CD4-positive, alpha-beta T cell treated with Interleukin-17A for 1 hour (primary cell): ENCODE data around the gene CLNS1A.
"Not testable (repeated sequence)": the region's sequence is repeated elsewhere in the genome, so short reads cannot be mapped to it uniquely, and the experiment has no call there.

ENCODE experiments used
- DNase-seq: peaks from one replicate; pipeline ENCODE4 v3.0.0-alpha.2; 2020

The CLNS1A gene, protein sequence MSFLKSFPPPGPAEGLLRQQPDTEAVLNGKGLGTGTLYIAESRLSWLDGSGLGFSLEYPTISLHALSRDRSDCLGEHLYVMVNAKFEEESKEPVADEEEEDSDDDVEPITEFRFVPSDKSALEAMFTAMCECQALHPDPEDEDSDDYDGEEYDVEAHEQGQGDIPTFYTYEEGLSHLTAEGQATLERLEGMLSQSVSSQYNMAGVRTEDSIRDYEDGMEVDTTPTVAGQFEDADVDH

DNA sequence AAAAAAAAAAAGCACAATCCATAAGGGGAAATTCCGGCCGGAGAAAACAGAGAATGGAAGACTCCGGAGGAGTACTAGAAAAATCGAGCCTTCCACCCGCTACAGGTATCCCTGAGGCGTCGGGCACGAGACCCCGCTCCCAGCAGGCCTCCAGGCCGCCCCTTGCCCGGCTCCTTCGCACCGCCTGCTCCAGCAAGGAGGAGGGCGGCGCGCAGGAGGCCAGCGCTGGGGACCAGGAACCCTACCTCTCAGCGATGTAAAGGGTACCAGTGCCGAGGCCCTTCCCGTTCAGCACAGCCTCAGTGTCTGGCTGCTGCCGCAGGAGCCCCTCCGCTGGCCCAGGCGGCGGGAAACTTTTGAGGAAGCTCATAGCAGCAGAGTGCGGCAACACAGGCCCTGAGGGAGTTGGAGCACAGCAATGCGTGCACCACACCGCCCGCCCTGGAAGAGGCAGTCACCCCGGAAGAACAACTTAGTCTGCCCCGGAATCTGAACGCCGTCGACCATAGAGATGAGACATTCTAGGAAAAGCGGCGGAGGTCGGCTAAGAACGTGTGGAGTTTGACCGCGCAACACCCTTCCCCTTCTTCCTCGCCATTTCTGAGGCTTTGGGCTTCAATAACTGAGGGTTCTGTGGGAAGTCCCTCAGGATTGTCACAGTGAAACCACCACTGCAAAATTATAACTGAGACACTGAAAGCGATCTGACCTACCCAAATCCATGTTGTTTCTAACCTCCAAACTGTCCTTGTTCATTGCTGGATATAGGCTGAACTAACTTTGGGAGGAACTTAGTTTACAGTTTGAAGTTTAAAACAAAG, at the start of gene CLNS1A:
CLNS1A (minus strand) TSS at position 450 of the 821 bp plus-strand sequence; CDS start at position 370, 80 bp downstream.
- peak; percentile 83 for DNase-seq

DNA sequence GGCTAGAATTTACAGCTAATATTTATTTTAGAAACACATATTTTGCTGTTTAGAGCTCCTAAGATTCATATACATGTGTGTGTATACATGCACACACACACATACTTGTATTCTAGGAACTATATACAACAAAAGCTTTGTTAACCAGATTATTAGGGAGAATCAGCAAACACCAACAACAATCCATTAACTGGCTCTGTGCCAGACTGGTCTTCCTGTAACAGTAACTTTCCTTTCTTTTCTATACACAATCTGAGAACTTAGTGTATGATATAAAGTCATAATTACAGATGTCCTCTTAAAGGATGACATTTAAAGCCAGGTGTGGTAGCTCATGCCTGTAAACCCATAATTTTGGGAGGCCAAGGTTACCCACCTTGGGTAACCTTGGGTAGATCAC, 49.5 kb upstream of the CLNS1A start:
- DNase-seq: no peak

DNA sequence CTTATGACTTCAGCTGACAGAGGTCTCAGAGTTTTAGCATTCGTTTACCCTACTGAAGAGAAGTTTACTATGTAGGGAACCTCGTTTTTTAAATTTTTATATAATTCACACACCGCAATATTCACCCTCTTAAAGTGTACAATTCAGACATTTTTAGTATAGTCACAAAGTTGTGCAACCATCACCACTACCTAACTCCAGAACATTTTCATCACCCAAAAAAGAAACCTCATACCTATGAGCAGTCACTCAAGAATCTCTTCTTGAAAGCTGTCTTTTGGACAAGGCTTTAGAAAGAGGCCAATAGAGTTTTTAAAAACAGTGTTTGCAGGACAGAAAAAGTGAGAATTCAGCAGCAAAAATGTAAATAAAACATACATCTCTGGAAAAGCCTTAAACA, 39.5 kb upstream of the CLNS1A start:
- DNase-seq: no peak

DNA sequence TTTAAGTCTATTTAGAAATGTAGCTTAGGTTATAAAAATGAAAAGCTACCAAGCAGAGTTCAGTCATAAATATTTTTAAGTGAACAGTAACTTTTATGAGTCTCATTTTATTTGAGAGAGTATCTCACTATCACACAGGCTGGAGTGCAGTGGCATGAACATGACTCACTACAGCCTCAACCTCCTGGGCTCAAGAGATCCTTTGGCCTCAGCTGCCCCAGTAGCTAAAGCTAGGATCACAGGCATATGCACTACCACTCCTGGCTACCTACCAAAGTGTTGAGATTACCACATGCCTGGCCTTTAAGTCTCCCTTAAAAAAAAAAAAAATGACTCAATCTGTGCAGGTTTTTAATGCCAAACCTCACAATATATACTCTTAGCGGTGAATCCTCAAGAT, 34.7 kb upstream of the CLNS1A start:
- no peak for DNase-seq

DNA sequence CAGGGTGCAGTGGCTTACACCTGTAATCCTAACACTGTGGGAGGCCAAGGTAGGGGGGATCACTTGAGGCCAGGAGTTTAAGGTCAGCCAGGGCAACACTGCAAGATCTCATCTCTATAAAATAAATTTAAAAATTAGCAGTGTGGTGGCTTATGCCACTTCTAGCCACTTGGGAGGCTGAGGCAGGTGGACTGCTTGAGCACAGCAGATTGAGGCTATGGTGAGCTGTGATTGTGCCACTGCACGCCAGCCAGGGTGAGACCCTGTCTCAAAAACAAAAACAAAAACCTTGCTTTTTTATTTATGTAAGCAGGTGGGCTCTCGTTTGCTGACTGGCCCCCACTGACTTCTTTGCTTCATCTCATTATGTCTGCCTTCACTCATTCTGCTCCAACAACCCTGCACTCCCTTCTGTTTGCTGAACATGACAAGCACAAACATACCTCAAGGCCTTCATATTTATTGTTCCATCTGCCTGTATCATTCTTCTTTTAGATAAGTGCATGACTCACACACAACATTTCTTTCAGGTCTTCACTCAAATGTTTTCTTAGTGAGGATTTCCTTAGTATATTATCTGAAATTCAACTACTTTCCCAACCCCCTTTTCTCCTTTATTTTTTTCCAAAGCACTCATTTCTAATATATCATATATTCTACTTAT, 32.4 kb upstream of the CLNS1A start:
- DNase-seq: no peak

DNA sequence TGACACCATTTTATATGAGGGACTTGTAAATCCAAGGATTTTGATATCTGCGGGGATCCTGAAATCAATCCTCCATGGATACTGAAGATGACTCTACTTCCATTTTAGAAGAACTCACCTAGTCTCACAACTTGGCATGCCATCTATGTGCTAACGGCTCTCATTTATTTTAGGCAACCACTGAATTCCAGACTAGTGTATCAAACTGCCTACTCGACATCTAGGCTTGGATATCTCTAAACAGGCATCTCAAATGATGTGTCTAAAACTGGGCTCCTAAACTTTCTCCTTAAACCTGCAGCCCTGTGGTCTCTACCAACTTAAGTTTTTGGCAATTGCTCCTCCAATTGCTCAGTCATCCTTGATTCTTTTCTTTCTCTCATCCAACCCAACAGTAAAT, 31.2 kb upstream of the CLNS1A start:
- DNase-seq: no peak

DNA sequence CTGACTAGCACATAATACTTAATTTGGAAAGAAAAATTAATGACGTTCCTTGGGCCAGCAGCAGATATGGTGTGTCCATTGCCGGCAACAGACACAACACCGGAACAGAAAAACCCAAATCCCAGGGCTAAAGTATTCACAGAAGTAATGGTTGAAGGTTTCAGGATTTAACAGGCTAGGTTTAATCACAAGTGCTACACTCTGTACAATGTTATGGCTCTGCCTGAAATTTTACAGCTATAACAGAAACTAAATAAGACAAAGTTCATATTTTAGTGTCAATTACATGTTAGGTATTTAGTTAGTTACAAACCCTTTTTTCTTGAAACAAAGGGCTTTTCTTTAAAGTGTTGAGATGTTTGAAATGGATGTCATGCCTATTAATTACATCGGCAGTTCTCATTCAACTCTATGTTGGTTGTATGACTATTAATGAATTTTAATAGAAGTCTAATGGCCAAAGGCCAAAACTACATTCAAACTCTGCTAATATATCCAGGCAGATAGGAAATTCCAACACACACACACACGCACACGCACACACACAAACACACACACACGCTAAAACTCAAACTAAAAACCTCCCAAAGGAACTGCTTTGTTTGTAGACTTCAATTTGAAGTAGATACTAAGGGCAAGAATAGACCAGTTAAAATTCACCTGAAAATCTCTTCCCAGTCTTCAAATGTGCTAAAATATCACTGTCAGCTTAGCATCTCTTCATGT, 27.8 kb upstream of the CLNS1A start:
- DNase-seq: no peak

DNA sequence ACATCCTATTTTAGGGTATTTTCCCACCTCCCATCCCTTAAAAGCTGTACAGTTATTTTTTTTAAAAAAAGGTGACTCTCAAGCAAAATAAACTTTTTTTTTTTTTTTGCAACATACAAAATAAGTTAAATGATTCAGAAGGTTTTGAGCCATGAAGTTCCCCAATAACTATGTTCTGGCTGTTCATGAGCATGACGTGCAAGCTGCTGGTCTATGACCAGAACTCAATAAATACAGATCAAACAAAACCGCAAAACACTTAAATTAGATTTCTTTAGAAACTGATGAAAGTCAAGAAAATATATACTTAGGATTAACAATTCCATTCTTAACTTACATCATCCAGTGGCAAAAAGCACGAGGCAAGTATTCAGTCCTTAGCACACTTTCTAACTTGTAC, 24.1 kb upstream of the CLNS1A start:
- no peak for DNase-seq

DNA sequence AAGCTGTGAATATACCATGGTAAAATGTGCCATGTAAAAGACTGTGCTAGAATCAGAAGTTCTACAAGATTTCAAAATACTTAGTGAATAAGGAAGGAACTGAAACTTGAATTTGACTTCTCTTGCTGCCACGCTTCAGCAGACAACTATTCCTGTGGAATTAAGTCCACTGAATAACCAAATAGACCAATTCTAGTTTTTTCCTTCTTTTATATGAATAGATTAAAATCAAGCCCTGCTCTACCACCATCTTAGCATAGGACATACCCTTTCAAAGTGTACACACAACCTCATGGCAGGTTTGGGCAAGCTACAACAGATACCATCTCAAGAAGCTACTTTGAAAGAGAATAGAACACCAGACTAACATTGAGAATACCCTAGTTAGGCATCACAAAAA, 23.4 kb upstream of the CLNS1A start:
- DNase-seq: no peak

DNA sequence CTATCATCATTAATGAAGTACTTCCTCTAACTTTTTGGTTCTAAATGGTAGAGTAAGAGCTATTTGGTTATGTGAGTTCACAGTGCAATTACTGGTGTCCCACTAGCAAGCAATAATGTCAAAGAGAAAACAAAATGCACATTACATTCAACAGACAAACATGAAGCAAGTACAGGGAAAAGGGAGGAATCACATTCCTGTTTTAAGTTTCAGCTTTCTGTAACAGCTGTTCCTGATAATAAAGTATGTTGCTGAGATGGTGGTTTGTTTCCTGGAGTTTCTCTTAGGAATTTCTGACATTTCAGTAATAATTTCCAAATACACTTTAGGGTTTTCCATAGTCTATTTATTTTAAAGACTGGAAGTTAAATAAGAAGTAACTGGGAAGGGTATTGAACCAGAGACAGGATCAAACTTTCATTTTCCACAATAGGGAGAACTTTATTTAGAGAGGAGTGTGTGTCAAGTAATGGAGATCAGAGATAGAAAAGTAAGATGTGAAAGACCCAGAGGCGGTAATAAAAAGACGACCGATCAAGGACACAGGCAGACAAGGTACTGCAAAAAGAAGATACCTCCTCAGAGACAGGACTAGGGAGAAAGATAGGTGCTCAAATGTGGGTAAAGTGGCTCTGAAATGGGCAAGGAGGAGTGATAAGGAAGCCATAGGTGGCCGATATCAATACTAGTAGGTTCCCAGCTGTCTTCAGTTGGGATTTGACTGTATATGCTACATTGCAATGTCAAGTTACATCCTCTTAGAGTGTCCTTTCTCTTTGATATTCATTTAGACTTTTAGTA, 20.8 kb upstream of the CLNS1A start:
- no peak for DNase-seq

DNA sequence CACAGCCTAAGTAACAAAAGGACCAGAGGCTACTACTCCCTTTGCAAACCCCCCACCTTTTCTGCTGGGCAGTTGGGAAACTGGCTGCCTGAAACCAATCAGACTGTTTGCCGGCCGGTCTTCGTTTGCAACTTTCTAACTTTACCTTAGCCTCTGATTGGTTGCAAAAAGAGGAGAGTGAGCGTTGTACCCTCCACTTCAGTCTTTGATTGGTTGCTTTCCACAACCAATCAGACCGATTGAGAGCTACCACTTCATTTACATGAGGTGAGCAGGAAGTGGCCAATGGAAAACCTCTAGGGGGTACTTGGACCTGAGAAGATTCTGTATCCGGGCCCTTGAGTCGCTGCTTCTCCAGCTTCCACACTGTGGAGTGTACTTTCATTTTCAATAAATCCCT, 18.8 kb upstream of the CLNS1A start:
- no peak for DNase-seq

DNA sequence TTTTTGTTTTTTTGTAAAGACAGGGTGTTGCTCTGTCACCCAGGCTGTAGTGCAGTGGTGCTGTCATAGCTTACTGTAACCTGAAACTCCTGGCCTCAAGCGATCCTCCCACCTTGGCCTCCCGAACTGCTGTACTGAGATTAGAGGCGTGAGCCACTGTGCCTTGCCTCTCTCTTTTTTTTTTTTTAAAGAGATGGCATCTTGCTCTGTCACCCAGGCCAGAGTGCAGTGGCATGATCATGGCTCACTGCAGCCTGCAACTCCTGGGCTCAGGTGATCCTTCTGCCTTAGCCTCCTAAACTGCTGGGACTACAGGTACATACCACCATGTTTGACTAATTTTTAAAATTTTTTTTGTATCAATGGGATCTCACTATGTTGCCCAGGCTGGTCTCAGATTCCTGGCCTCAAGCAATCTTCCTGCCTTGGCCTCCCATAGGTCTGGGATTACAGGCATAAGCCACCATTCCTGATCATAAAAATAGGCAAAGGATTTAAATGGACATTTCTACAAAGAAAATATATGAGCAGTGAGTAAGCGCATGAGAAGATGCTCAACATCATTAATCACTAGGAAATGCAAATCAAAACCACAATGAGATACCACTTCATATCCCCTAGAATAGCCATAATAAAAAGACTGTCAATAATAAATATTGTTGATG, 17.3 kb upstream of the CLNS1A start:
- DNase-seq: no peak

DNA sequence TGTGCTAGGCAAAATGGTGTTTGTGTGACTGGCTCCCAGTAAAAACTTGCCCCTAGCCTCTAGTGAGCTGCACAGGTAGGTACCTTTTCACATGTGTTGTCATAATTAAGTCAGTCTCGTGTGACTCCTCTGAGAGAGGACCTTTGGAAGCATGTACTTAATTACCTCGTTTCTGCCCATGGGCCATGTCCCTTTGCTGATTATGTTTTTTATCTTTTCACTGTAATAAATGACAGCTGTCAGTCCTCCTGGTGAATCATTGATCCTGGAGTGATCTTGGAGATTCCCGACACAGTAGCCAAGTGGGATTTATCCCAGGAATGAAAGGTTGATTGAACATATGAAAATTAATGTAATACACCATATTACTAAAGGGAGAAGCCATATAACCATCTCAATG, 12.5 kb upstream of the CLNS1A start:
- no peak for DNase-seq

DNA sequence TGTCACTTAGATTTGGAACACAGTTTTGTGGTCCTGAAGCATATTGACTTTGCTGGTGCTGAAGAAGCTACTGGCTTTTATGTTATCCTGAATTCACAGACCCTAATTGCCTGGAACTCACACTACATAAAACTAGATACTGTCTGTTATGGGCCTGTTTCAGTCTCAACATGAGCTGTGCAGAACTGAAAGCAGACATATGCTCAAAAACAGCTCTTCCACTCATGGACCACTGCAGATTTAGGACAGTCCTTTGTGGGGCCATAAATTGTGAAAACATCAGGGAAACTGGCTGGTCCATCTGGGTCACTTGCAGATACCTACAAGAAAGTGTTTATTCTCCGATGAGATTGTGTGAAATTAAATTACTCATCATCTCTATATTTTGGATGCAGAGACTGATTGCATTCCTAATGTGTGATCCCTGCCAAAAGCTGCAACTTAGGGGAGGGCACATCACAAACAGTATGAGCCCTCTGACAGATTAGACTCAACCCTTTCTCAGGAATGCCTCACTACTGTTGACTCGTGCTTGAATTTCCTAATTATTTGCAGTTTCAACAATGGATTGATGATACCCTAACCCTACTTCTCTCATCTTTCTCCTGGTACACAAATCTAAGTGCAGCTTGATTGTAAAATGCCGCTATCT, 10.2 kb upstream of the CLNS1A start:
- no peak for DNase-seq

DNA sequence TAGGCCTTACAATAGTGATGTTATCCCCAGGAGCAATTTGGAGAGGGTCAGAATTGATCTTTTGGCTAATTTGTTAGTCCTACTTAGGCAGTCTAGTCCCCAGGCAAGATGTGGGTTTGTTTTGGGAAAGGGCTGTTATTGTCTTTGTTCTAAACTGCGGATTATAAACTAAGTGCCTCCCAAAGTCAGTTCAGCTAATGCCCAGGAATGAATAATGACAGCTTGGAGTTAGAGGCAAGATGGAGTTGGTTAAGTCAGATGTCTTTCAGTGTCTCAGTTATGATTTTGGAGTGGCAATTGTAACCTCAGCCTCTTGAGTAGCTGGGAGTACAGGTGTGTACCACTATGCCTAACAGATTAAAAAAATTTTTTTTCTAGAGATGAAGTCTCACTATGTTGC, 7.3 kb upstream of the CLNS1A start:
- DNase-seq: no peak

DNA sequence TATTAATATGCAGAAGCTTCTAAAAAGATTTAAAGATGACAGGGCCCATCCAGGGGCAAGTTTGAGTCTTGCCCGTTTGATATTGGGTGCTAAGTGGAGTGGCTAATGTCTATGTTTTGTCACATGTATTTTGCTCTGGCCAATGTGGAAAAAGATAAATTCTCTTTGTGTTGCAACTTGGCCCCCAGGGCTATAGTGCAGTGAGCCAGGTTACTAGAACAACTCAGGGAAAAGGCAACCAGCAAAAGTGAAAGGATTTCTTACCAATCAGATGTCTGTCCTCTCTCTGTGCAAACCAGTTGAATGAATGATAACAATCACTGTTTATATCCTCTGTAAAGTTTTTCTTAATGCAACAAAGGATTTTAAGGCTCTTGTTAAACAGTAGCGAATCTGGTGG, 4.6 kb upstream of the CLNS1A start:
- DNase-seq: no peak

DNA sequence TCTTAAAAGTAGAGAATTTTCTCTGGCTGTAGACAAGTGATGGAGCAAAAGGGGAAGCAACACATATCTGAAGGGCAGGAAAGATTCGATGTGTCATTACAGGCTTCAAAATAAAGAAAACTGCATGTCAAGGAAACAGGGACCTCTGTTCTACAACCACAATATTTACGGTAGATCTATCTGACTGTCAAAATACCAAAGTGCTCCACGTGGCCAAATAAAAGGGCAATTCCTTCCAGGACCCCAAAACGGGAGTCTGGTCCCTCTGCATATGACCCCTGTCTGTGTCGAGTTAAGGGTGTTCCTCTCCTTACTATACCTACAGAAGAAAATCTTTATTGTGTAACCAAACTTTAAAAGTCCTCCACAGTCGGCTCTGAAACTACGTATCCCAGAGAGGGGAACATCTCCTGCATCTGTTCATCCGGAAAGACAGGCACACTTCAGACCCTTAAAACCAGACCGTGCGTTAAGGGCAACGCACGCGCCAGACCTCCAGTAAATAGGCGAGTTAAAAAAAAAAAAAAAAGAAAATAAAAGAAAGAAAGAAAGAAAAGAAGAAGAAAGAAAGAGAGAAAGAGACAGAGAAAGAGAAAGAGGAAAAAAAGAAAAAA, 756 bp downstream of the CLNS1A start:
- no peak for DNase-seq

DNA sequence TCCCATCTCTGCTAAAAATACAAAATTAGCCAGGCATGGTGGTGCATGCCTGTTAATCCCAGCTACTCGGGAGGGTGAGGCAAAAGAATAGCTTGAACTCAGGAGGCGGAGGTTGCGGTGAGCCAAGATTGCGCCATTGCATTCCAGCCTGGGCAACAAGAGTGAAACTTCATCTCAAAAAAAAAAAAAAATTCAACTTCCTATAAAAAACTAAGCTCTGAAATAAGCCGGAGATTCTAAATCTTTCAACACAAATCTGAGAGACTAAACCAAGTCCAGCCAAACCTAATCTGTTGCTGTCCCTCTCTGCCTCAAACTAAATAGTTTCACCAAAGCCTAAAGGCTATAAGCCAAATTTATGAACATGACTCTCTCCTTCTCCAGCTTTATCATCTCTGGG, 3.7 kb downstream of the CLNS1A start:
- DNase-seq: not testable (repeated sequence)

DNA sequence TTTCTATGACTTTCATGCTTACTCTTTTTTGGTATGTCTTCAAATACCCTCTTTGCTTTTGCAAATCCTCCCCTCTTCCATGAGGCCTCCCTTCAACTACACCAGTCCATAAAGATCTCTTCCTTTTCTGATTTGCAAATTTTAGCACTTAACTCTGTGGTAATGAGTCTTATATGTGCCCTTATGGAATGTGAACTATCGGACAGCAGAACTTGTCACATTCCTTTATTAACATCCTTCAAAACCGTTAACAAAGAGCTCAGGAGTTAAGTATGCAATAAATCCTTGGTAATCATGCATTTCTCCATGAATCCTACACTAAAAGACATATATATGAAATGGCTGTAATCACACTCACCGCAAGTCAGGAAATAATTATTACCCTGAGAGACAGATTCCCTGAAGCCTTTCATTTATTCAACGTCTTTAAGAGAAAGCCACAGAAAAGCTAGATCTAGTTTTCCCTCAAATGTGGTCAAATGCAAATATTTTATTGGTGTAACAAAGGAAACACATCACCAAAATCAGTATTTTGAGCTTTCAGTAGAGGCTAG, 7.4 kb downstream of the CLNS1A start:
- DNase-seq: no peak

DNA sequence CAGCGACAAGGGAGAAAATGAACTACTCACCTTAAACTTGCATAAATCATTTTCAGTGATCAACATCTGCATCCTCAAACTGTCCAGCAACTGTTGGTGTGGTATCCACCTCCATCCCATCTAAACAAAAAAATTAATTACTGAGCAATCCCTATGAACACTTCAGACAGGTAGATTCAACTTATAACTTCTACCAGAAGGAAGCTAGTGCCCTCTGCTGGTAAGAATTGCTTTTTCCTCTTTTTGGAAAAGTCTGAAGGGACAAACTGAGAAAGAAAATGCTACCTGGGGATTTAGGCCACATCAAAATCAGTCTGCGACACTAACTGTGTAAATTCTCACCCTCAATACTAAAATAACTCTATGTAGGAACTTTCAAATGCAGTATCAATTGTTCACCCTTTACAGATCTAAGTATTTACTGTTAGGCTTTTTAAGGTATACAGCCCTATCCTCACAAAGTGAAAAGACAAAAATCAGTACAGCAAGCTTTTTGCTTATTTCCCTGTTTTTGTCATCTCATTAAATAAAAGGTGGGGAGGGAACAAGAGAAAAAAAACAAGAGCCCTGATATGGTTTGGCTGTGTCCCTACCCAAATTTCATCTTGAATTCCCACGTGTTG, 17.9 kb downstream of the CLNS1A start:
- DNase-seq: peak; percentile 63
